ENCODE results near the gene BCOR.

- no peak for TF ChIP-seq EZH2 (IDR thresholded peaks at IDR 0.05; ENCODE audit: insufficient read depth, poor library complexity, severe bottlenecking)
- no peak for TF ChIP-seq EZH2phosphoT487 (IDR thresholded peaks at IDR 0.05; ENCODE audit: insufficient read depth, low read depth)
Measured at GRCh38 chrX:40006106-40007017, 91.4 kb downstream of the BCOR start.

Measured in GM23248 (cell line).